Measurements from ENCODE around the gene PDZRN3.

- no peak for TF ChIP-seq ZFX (IDR thresholded peaks at IDR 0.05)
- no peak for TF ChIP-seq CTCF (conservative IDR thresholded peaks at IDR 0.05)
These were observed 240.4 kb downstream of the PDZRN3 start for GRCh38 chr3:73384091-73384906.
